ENCODE measurements around the gene GRM8. TPM values are rescaled to one million over a fixed set of nuclear protein-coding genes. Genes with fewer than 3 reads are reported as not detected.

GRM8 gene
- total RNA-seq, 1 experiment from 2014 or later: not detected

- H3K4me1 ChIP-seq (ENCODE audit: control insufficient read depth, insufficient read depth, low read length): peaks cover 5% of the 10 kb centered on the region
- TF ChIP-seq, protein P1, sequence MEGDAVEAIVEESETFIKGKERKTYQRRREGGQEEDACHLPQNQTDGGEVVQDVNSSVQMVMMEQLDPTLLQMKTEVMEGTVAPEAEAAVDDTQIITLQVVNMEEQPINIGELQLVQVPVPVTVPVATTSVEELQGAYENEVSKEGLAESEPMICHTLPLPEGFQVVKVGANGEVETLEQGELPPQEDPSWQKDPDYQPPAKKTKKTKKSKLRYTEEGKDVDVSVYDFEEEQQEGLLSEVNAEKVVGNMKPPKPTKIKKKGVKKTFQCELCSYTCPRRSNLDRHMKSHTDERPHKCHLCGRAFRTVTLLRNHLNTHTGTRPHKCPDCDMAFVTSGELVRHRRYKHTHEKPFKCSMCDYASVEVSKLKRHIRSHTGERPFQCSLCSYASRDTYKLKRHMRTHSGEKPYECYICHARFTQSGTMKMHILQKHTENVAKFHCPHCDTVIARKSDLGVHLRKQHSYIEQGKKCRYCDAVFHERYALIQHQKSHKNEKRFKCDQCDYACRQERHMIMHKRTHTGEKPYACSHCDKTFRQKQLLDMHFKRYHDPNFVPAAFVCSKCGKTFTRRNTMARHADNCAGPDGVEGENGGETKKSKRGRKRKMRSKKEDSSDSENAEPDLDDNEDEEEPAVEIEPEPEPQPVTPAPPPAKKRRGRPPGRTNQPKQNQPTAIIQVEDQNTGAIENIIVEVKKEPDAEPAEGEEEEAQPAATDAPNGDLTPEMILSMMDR (IDR thresholded peaks at IDR 0.05): no peak
- TF ChIP-seq TCF7L2 (IDR thresholded peaks at IDR 0.05; ENCODE audit: low read depth, low read length) (no peak), SIN3A (IDR thresholded peaks at IDR 0.05; ENCODE audit: borderline replicate concordance, insufficient read depth, low read depth, low read length) (no peak), POLR2AphosphoS5 (IDR thresholded peaks at IDR 0.05; ENCODE audit: low read depth, low read length) (no peak)
- TF ChIP-seq, protein P2, sequence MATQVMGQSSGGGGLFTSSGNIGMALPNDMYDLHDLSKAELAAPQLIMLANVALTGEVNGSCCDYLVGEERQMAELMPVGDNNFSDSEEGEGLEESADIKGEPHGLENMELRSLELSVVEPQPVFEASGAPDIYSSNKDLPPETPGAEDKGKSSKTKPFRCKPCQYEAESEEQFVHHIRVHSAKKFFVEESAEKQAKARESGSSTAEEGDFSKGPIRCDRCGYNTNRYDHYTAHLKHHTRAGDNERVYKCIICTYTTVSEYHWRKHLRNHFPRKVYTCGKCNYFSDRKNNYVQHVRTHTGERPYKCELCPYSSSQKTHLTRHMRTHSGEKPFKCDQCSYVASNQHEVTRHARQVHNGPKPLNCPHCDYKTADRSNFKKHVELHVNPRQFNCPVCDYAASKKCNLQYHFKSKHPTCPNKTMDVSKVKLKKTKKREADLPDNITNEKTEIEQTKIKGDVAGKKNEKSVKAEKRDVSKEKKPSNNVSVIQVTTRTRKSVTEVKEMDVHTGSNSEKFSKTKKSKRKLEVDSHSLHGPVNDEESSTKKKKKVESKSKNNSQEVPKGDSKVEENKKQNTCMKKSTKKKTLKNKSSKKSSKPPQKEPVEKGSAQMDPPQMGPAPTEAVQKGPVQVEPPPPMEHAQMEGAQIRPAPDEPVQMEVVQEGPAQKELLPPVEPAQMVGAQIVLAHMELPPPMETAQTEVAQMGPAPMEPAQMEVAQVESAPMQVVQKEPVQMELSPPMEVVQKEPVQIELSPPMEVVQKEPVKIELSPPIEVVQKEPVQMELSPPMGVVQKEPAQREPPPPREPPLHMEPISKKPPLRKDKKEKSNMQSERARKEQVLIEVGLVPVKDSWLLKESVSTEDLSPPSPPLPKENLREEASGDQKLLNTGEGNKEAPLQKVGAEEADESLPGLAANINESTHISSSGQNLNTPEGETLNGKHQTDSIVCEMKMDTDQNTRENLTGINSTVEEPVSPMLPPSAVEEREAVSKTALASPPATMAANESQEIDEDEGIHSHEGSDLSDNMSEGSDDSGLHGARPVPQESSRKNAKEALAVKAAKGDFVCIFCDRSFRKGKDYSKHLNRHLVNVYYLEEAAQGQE (IDR thresholded peaks at IDR 0.05; ENCODE audit: insufficient read depth in 1 of 2, low read depth in 2 of 2, low read length in 1 of 2): no peak
- no TSS peak for BruUV-seq (replicated peaks)
- peaks cover 21% of the 10 kb centered on the region for H3K27me3 ChIP-seq (ENCODE audit: control insufficient read depth, insufficient read depth, low read length)
- no peak for ATAC-seq
- no peaks in the 10 kb centered on the region for H3K9me3 ChIP-seq (ENCODE audit: control insufficient read depth, insufficient read depth, low read depth, low read length)
- ChIA-PET CTCF (no interaction called here), POLR2A (no interaction called here)
- H3K4me3 ChIP-seq (ENCODE audit: low read depth in 2 of 2, low read length in 2 of 2): no peak overlapping the region
- in situ Hi-C loops (cut with HindIII; ENCODE audit: low pct_unique_long_range_greater_than_20kb, low sequenced_read_pairs) (no loop called here), intact Hi-C loops (cut with micrococcal nuclease; ENCODE audit: unreplicated experiment) (loop anchor here (10.0 kb wide), 1 partner anchor 258 kb away; no protein-coding TSS in a partner anchor)
- H3K36me3 ChIP-seq (ENCODE audit: control insufficient read depth, insufficient read depth, low read length): no peaks in the 10 kb centered on the region; the same call in 1 of the 2 replicates
- H3K27ac ChIP-seq (ENCODE audit: low read length): no peak overlapping the region
- DNase-seq (ENCODE audit: low read depth, low spot score): no peak
These were observed 4.3 kb upstream of the GRM8 start for GRCh38 chr7:127257086-127257485.

DNA sequence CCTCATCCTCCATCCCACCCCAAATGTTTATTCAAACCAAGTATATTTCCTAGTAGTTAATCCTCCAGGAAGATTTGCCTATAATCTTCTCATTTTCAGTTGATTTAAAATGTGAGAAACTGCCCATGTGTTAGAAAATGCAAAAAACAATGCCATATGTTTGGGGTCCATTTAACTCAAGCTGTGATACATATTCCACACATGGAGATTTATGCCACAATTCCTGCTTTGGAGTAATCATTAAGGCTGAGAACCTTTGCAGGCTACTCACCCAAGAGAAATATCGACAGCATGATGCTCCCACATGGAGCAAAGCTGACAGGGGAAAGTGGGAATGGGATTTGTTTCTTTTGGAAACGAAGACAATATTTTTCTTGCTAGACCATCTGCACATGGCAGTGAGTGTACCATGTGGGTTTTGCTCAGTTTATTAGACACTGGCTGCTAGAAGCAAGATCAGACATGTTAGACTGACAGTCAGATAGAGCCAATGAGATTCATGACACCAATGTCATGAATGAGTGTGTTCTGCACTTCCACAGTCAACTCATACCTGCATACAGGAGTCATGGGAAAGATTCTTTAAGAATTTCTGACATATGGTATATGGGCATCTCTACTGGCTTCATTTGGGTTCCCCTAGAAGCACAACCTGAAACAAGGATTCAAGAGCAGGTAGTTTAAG is 3.4 kb upstream of the GRM8 start:
- in situ Hi-C loops (cut with HindIII; ENCODE audit: low pct_unique_long_range_greater_than_20kb, low sequenced_read_pairs): no loop called here
- Histone ChIP-seq H3K9me3 (ENCODE audit: control insufficient read depth, insufficient read depth, low read depth, low read length) (no peaks in the 10 kb centered on the region), H3K27me3 (ENCODE audit: control insufficient read depth, insufficient read depth, low read length) (peaks cover 23% of the 10 kb centered on the region), H3K27ac (ENCODE audit: low read length) (no peak overlapping the region), H3K36me3 (ENCODE audit: control insufficient read depth, insufficient read depth, low read length) (no peaks in the 10 kb centered on the region; the same call in 1 of the 2 replicates), H3K4me1 (ENCODE audit: control insufficient read depth, insufficient read depth, low read length) (peaks cover 7% of the 10 kb centered on the region), H3K4me3 (ENCODE audit: low read depth in 2 of 2, low read length in 2 of 2) (no peak overlapping the region)
- no peak for TF ChIP-seq POLR2AphosphoS5 (IDR thresholded peaks at IDR 0.05; ENCODE audit: low read depth, low read length)
- TF ChIP-seq SIN3A (IDR thresholded peaks at IDR 0.05; ENCODE audit: borderline replicate concordance, insufficient read depth, low read depth, low read length): no peak
- TF ChIP-seq TCF7L2 (IDR thresholded peaks at IDR 0.05; ENCODE audit: low read depth, low read length): no peak
- no peak for DNase-seq (ENCODE audit: low read depth, low spot score)
- CTCF ChIA-PET: no interaction called here
- BruUV-seq (replicated peaks): no TSS peak
- POLR2A ChIA-PET: no interaction called here
- no peak for ATAC-seq
- intact Hi-C loops (cut with micrococcal nuclease; ENCODE audit: unreplicated experiment): loop anchor here (10.0 kb wide), 1 partner anchor 259 kb away; no protein-coding TSS in a partner anchor
